PC-9 (cell line): ENCODE results near the gene KCNJ6. TPM values are rescaled to one million over a fixed set of nuclear protein-coding genes. Genes with fewer than 3 reads are reported as not detected.

Experiments
- BruUV-seq: library from RNA; stranded (reverse); fragments of 400-500 nt; replicated peaks from 2 replicates; lab custom pipeline; 2021; lab: Mats Ljungman, UMichigan
- CTCF ChIA-PET: fragments of 300-600 bp; sonication (Branson Sonifier 250); formaldehyde crosslinking; loops from one replicate; lab custom pipeline; 2022; ENCODE audit warnings: antibody characterized with exemption; lab: Charles Lee
- POLR2A ChIA-PET: fragments of 300-600 bp; sonication (Branson Sonifier 250); formaldehyde crosslinking; loops from one replicate; lab custom pipeline; 2022; ENCODE audit warnings: antibody characterized with exemption; ENCODE audit not compliant: unreplicated experiment; lab: Charles Lee
- DNase-seq, 2 experiments: peaks; one replicate each; pipeline versions ENCODE4 v3.0.0 to v3.0.0-alpha.2; 2015 to 2022; ENCODE audit warnings: mixed read lengths in 1 of 2
- H2AFZ ChIP-seq: fragments of 200-600 bp; sonication (generic); 2 replicates; pipeline ENCODE4 v1.8.1; 2017; ENCODE audit warnings: antibody characterized with exemption
- H3F3A ChIP-seq: fragments of 200-600 bp; sonication (generic); 2 replicates; pipeline ENCODE4 v1.8.1; 2017; ENCODE audit warnings: antibody characterized with exemption, mild to moderate bottlenecking, low read depth; ENCODE audit not compliant: insufficient read depth
- H3K27ac ChIP-seq: fragments of 200-600 bp; sonication (generic); 2 replicates; pipeline ENCODE4 v1.6.1; 2016; ENCODE audit warnings: mixed run types
- H3K27me3 ChIP-seq: fragments of 200-600 bp; sonication (generic); 2 replicates; pipeline ENCODE4 v1.6.1; 2016; ENCODE audit warnings: low read depth, mixed run types; ENCODE audit not compliant: insufficient read depth
- H3K36me3 ChIP-seq: fragments of 200-600 bp; sonication (generic); 2 replicates; pipeline ENCODE4 v1.6.1; 2016; ENCODE audit warnings: low read depth, mixed run types
- H3K4me1 ChIP-seq: fragments of 200-600 bp; sonication (generic); replicated peaks from 2 replicates; pipeline ENCODE4 v1.6.1; 2016; ENCODE audit warnings: mixed run types; ENCODE audit not compliant: insufficient read depth
- H3K4me2 ChIP-seq: fragments of 200-600 bp; sonication (generic); 2 replicates; pipeline ENCODE4 v1.6.1; 2017; ENCODE audit warnings: mixed run types
- H3K4me3 ChIP-seq: fragments of 200-600 bp; sonication (generic); 2 replicates; pipeline ENCODE4 v1.6.1; 2016; ENCODE audit warnings: mixed run types
- H3K79me2 ChIP-seq: fragments of 200-600 bp; sonication (generic); 2 replicates; pipeline ENCODE4 v1.6.1; 2017; ENCODE audit warnings: low read depth, mixed run types
- H3K9me2 ChIP-seq: fragments of 200-600 bp; sonication (generic); 2 replicates; pipeline ENCODE4 v1.8.1; 2017; ENCODE audit warnings: mild to moderate bottlenecking; ENCODE audit not compliant: insufficient read depth
- H3K9me3 ChIP-seq: fragments of 200-600 bp; sonication (generic); 2 replicates; pipeline ENCODE4 v1.8.1; 2016; ENCODE audit warnings: low read depth; ENCODE audit not compliant: insufficient read depth
- H4K20me1 ChIP-seq: fragments of 200-600 bp; sonication (generic); 2 replicates; pipeline ENCODE4 v1.8.1; 2017; ENCODE audit not compliant: insufficient read depth
- EZH2 ChIP-seq: fragments of 200-600 bp; sonication (generic); IDR thresholded peaks from 2 replicates; pipeline ENCODE4 v1.8.0; 2017; ENCODE audit warnings: antibody characterized with exemption, low read depth
- intact Hi-C: fragments of 100-400 bp; cut with micrococcal nuclease; formaldehyde crosslinking; loops from one replicate; pipeline ENCODE4 v1.10.0; 2022; ENCODE audit not compliant: unreplicated experiment
- total RNA-seq: library from RNA; stranded (reverse); gene quantifications from 2 replicates; pipeline ENCODE4 v1.2.3, GENCODE V29; 2021
- TF ChIP-seq, protein P1 (sequence below): fragments of 200-600 bp; sonication (generic); conservative IDR thresholded peaks from 2 replicates; pipeline ENCODE4 v1.6.1; 2017; ENCODE audit warnings: mixed run types, antibody characterized with exemption, mild to moderate bottlenecking, moderate library complexity

The KCNJ6 gene
- total RNA-seq, 1 experiment from 2014 or later = not detected

DNA sequence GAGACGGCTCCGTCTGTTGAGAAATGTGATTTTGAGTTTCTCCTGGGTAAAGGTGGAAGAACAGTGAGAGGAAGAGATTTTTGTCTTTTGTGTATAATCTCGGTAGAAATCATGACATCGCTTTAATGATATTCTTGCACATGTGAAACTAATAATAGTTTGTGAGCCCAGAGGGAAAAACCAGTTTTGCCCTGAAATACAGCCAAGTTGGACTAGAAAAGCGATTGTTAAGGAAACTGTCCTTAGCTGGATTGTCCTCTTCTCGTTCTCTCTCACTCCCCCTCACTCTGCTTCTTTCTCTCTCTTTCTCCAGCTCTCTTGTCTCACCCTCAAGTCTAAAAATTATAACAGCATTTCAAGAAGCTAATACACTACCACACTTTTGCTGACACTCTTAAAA, 17.1 kb downstream of the KCNJ6 start:
- no peak overlapping the region for H2AFZ ChIP-seq
- ChIA-PET POLR2A (no interaction called here), CTCF (no interaction called here)
- TF ChIP-seq EZH2 = no peak
- TF ChIP-seq, protein P1, sequence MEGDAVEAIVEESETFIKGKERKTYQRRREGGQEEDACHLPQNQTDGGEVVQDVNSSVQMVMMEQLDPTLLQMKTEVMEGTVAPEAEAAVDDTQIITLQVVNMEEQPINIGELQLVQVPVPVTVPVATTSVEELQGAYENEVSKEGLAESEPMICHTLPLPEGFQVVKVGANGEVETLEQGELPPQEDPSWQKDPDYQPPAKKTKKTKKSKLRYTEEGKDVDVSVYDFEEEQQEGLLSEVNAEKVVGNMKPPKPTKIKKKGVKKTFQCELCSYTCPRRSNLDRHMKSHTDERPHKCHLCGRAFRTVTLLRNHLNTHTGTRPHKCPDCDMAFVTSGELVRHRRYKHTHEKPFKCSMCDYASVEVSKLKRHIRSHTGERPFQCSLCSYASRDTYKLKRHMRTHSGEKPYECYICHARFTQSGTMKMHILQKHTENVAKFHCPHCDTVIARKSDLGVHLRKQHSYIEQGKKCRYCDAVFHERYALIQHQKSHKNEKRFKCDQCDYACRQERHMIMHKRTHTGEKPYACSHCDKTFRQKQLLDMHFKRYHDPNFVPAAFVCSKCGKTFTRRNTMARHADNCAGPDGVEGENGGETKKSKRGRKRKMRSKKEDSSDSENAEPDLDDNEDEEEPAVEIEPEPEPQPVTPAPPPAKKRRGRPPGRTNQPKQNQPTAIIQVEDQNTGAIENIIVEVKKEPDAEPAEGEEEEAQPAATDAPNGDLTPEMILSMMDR = no peak
- no peaks in the 10 kb centered on the region for H3K9me2 ChIP-seq
- no peaks in the 10 kb centered on the region for H3K79me2 ChIP-seq
- no peaks in the 10 kb centered on the region for H3K4me1 ChIP-seq
- no peak for DNase-seq
- H3K36me3 ChIP-seq = no peaks in the 10 kb centered on the region
- H3K4me2 ChIP-seq = no peak overlapping the region
- 0 out of 2 replicates have a peak, but pooled peaks cover 11% of the 10 kb centered on the region for H3K27me3 ChIP-seq
- H3F3A ChIP-seq = no peaks in the 10 kb centered on the region
- no peaks in the 10 kb centered on the region for H4K20me1 ChIP-seq
- no peak overlapping the region for H3K4me3 ChIP-seq
- no peaks in the 10 kb centered on the region for H3K9me3 ChIP-seq
- no peak overlapping the region for H3K27ac ChIP-seq
- intact Hi-C loops = no loop called here
- no TSS peak for BruUV-seq

- no peak overlapping the region for H3K27ac ChIP-seq
- no peaks in the 10 kb centered on the region for H3K79me2 ChIP-seq
- BruUV-seq = no TSS peak
- no peak overlapping the region for H2AFZ ChIP-seq
- H4K20me1 ChIP-seq = no peaks in the 10 kb centered on the region
- POLR2A ChIA-PET = no interaction called here
- intact Hi-C loops = no loop called here
- H3F3A ChIP-seq = no peaks in the 10 kb centered on the region
- no peak overlapping the region for H3K4me2 ChIP-seq
- no peak for DNase-seq
- H3K27me3 ChIP-seq = peaks cover 13% of the 10 kb centered on the region; the same call in 1 of the 2 replicates
- CTCF ChIA-PET = no interaction called here
- no peaks in the 10 kb centered on the region for H3K36me3 ChIP-seq
- no peaks in the 10 kb centered on the region for H3K9me3 ChIP-seq
- no peaks in the 10 kb centered on the region for H3K9me2 ChIP-seq
- no peaks in the 10 kb centered on the region for H3K4me1 ChIP-seq
- no peak overlapping the region for H3K4me3 ChIP-seq
- TF ChIP-seq, protein P1 = no peak
- no peak for TF ChIP-seq EZH2
Measured at GRCh38 chr21:37896788-37897187, 19.5 kb downstream of the KCNJ6 start.

GRCh38 chr21:37891972-37892371, 24.3 kb downstream of the KCNJ6 start:
- Histone ChIP-seq H3F3A (no peaks in the 10 kb centered on the region), H3K79me2 (no peaks in the 10 kb centered on the region), H3K9me3 (no peaks in the 10 kb centered on the region), H3K4me1 (no peaks in the 10 kb centered on the region), H2AFZ (no peak overlapping the region), H3K36me3 (no peaks in the 10 kb centered on the region), H4K20me1 (no peaks in the 10 kb centered on the region), H3K27me3 (peaks cover 14% of the 10 kb centered on the region), H3K4me2 (no peak overlapping the region), H3K4me3 (no peak overlapping the region), H3K27ac (no peak overlapping the region), H3K9me2 (no peaks in the 10 kb centered on the region)
- DNase-seq = no peak
- no TSS peak for BruUV-seq
- ChIA-PET CTCF (no interaction called here), POLR2A (no interaction called here)
- TF ChIP-seq EZH2 = no peak
- TF ChIP-seq, protein P1 = no peak
- intact Hi-C loops = no loop called here
